ENCODE results near the gene ADAM12.

The ADAM12 gene

GRCh38 chr10:126420567-126421300 lies 32.5 kb upstream of the ADAM12 start:
- DNase-seq (ENCODE audit: low spot score): no peak
- TF ChIP-seq, protein P1, sequence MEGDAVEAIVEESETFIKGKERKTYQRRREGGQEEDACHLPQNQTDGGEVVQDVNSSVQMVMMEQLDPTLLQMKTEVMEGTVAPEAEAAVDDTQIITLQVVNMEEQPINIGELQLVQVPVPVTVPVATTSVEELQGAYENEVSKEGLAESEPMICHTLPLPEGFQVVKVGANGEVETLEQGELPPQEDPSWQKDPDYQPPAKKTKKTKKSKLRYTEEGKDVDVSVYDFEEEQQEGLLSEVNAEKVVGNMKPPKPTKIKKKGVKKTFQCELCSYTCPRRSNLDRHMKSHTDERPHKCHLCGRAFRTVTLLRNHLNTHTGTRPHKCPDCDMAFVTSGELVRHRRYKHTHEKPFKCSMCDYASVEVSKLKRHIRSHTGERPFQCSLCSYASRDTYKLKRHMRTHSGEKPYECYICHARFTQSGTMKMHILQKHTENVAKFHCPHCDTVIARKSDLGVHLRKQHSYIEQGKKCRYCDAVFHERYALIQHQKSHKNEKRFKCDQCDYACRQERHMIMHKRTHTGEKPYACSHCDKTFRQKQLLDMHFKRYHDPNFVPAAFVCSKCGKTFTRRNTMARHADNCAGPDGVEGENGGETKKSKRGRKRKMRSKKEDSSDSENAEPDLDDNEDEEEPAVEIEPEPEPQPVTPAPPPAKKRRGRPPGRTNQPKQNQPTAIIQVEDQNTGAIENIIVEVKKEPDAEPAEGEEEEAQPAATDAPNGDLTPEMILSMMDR (IDR thresholded peaks at IDR 0.05; ENCODE audit: extremely low read depth, missing control alignments): no peak

DNA sequence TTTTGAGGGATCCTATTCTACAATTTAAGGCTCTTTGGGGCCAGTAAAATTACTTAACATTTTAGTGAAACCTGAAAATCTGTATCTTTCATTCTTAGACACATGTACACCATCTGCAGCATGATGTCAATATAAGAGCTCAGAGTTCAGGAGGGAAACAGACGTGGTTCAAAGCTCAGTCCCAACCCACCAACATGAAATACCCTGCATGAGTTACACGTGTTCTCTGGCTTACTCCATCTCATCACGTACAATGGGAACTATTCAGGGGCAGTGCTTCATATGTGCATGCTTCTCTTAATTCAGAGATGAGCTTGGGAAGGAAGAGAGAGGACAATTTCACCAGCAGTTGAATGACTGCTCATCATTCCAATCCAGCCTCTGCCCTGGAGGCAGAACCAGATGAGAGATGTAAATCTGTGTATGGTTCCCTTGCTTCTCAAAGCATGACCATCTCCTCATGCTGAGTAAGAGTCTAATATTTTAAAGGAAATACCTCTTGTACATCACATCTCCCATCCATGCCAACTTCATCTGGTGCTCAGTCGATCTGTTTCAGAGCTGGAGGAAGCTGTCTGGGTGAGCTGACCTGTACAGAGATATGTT lies 29.0 kb upstream of the ADAM12 start:
- TF ChIP-seq, protein P1 (IDR thresholded peaks at IDR 0.05; ENCODE audit: extremely low read depth, missing control alignments): no peak
- no peak for DNase-seq (ENCODE audit: low spot score)

DNA sequence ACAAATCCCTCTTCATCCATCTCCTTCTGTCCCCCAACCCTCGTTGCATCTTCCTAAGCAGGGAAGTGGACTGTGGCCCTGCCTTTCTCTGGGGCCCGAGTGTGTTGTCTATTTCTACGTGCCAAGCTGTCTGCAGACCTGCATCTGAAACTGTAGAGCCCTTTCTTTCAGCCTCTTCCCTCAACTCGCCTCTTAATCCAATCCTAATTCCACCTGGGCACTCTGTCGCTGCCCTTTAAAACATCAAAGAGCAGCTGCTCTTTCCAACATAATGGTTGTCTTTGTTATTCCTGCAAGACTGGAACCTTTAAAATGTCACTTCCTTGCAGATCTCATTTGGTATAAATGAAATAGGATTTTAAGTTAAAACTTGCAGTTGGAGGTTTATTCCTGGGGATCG lies 21.5 kb upstream of the ADAM12 start:
- TF ChIP-seq, protein P1 (IDR thresholded peaks at IDR 0.05; ENCODE audit: extremely low read depth, missing control alignments): no peak
- DNase-seq (ENCODE audit: low spot score): no peak

GRCh38 chr10:126408953-126409641 lies 20.8 kb upstream of the ADAM12 start:
- TF ChIP-seq, protein P1 (IDR thresholded peaks at IDR 0.05; ENCODE audit: extremely low read depth, missing control alignments): no peak
- DNase-seq (ENCODE audit: low spot score): no peak

DNA sequence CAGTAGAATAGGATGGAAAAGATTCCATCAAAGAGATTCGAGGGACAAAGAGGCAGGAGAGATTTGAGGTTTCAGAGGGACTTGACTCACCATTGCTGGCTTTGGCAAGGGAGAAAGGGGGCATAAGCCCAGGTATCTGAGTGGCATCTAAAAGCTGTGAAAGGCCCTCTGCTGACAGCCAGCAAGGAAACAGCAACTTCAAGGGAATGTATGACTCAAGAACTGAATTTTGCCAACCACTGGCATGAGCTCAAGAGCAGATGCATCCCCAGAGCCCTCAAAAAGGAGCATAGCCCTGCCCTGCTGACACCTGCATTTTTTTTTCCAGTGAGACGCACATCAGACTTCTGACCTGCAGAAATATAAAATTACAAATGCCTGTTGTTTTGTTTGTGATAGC lies 19.6 kb upstream of the ADAM12 start:
- no peak for DNase-seq (ENCODE audit: low spot score)
- TF ChIP-seq, protein P1 (IDR thresholded peaks at IDR 0.05; ENCODE audit: extremely low read depth, missing control alignments): no peak

DNA sequence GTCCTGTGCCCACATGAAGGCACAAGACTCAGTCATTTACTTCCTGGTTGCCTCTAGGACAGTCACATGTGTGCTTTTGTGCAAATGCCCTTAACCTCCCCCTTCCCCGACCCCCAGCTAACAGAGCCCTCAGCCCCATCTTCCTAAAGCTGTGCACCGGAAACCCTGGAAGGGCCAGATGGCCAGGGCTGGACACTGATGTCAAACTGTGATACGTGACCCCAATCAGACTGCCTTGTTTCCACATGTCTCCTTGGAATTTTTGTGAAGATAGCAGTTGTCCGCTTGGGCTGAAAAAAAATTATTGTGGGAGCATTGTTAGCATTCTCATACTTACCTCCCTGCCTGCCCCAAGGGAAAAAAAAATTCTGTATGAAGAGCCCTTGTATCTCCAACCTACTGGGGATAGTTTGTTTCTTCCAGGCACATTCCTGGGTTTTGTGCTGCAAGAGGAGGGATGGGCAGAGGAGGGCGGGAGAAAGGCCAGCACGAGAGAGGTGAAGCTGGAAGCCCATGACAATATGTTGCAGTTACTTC lies 17.0 kb upstream of the ADAM12 start:
- TF ChIP-seq, protein P1 (IDR thresholded peaks at IDR 0.05; ENCODE audit: extremely low read depth, missing control alignments): no peak
- DNase-seq (ENCODE audit: low spot score): no peak
